22Rv1 (cell line): ENCODE measurements around the gene KRT20.

Experiments used
- H3K27ac ChIP-seq: fragments of 450-650 bp; 2 replicates; pipeline ENCODE4 v1.5.1; 2017
- ZFX ChIP-seq: fragments of 450-650 bp; IDR thresholded peaks from 2 replicates; pipeline ENCODE4 v1.6.1; 2017; ENCODE audit warnings: antibody characterized with exemption, borderline replicate concordance
- TF ChIP-seq, protein P1 (sequence below): fragments of 450-650 bp; IDR thresholded peaks from 2 replicates; pipeline ENCODE4 v1.5.1; 2017; ENCODE audit warnings: mild to moderate bottlenecking

KRT20 gene

DNA sequence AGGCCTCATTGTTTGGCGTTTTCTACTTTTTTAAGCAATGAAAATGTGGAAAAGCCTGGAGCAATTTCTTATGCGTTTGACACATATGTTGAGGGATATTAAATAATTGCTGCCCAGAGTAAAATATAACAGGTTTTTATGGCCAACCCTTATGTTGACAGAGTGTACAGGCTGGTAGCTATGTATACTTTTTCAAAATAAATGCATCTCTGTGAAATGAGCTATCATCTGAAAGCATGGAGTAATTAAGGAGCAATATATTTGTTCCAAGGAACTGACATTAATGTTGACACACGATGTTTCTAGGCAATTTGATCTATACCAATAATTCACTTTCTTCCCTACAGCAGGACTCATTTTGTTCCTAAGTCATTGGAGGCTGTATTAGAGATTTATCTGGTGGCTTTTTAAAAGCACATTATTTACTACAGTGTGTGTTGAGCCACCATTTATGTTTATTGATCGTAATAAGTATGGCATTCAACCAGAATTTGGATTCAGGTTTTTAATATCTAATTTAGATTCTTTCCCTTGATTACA is 11.9 kb upstream of the KRT20 start:
- TF ChIP-seq, protein P1, sequence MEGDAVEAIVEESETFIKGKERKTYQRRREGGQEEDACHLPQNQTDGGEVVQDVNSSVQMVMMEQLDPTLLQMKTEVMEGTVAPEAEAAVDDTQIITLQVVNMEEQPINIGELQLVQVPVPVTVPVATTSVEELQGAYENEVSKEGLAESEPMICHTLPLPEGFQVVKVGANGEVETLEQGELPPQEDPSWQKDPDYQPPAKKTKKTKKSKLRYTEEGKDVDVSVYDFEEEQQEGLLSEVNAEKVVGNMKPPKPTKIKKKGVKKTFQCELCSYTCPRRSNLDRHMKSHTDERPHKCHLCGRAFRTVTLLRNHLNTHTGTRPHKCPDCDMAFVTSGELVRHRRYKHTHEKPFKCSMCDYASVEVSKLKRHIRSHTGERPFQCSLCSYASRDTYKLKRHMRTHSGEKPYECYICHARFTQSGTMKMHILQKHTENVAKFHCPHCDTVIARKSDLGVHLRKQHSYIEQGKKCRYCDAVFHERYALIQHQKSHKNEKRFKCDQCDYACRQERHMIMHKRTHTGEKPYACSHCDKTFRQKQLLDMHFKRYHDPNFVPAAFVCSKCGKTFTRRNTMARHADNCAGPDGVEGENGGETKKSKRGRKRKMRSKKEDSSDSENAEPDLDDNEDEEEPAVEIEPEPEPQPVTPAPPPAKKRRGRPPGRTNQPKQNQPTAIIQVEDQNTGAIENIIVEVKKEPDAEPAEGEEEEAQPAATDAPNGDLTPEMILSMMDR = no peak
- no peak for TF ChIP-seq ZFX
- no peak overlapping the region for H3K27ac ChIP-seq

GRCh38 chr17:40895106-40895730 is 10.2 kb upstream of the KRT20 start:
- no peak overlapping the region for H3K27ac ChIP-seq
- TF ChIP-seq ZFX = no peak
- TF ChIP-seq, protein P1 = no peak

GRCh38 chr17:40888196-40888720 is 3.2 kb upstream of the KRT20 start:
- TF ChIP-seq, protein P1 = no peak
- no peak for TF ChIP-seq ZFX
- no peak overlapping the region for H3K27ac ChIP-seq

DNA sequence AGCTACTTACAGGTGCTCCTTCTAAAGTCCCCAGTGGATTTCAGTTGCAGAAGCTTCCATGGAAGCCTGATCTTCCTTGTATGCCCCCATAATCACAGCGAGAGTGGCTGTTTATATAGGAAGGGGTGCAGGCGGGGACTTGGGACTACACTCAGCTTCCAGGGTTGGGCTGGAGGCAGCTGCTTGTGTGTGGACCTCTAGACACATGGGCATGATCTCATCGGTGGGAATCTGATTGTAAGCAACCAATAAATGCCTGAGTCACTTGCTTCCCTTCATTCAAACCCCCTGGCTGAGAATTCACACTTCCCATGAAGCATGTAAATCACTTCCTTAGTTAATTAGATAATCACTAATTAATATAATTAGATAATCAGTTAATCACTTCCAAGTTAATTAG is 1.0 kb upstream of the KRT20 start:
- H3K27ac ChIP-seq = no peak overlapping the region
- TF ChIP-seq, protein P1 = no peak
- TF ChIP-seq ZFX = no peak

DNA sequence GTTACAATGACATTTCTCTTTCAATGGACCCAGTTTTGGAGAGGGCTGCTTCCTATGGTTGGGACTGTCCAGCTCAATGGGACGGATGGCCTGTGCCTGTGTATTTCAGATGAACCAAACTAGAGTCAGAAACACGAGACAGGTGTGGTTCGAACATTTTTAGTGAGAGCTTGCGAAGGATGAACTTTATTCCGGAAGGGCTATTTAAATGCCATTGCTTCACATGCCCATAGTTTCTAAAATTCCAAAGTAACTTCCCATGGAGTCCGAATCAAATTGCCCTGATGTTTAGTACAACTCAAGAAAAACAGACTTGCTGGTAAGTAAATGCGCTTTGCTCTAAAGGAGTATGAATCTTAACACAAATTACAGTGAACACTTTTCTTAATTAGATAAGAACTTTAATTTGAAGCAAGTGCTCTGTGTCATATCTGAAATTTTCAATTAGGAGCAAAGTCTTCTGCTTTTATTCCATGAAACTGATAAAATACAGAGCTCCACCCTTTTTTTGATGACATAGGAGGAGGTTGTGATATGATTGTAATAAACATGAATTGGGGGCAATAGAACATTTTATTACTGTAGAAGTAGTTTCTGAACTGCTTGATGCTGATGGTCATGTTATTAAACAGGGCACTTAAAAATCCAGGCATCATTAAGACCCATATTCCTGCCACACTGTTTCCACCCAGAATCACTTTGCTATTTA is 1.3 kb downstream of the KRT20 start:
- TF ChIP-seq, protein P1 = no peak
- no peak for TF ChIP-seq ZFX
- H3K27ac ChIP-seq = no peak overlapping the region

DNA sequence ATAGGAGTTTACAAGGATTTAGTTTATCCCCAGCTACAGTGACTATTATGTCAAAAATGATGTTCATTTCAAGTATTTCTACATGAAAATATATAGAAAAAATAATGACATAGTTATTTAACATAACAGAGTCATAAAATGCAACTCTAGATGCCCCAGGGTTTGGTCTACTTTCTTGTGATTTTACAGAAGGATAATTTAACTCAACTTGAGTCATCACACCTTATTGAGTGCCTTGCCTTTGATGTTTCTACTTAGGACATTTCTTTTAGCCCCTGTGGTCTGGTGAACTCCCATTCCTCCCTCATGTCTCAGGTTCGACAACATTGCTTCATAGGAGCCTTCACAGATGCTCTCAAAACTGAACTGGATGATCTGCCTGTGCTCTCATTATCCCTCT is 2.0 kb downstream of the KRT20 start:
- TF ChIP-seq ZFX = no peak
- H3K27ac ChIP-seq = no peak overlapping the region

DNA sequence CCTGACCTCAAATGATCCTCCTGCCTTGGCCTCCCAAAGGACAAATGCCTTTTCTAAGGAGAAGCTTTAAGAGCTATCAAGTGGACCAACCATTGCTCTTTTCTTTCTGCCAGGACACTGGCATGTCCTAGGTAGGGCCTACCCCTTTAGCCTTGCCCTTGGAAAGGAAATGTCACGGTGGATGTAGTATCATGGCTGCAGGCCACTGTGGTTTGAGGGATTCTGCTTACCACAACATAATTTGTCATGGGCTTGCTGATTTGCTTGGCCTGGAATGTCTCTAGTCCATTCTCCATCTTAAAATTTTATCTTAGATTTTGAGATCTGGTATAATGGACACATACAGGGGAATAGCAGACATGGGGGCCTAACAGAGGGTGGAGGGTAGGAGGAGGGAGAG is 6.0 kb downstream of the KRT20 start:
- TF ChIP-seq, protein P1 = no peak
- no peak for TF ChIP-seq ZFX
- H3K27ac ChIP-seq = no peak overlapping the region
